ENCODE measurements around the gene GTF2F2. TPM values are rescaled to one million over a fixed set of nuclear protein-coding genes. Genes with fewer than 3 reads are reported as not detected.
A peak's percentile ranks its signal among the peaks of the same experiment; 100 is the strongest.

The GTF2F2 gene
- total RNA-seq (16.1 TPM), polyA plus RNA-seq (1 to 10 TPM; 7.0 to 9.9 (median 8.8) TPM)

- Histone ChIP-seq H3K36me3 (ENCODE audit: control insufficient read depth, insufficient read depth, low read length) (peaks cover 3% of the 10 kb centered on the region), H3K27ac (ENCODE audit: insufficient read depth, low read length, poor library complexity, severe bottlenecking) (peak within 1 kb of the TSS; percentile 92), H3K4me3 (ENCODE audit: low read depth, low read length) (peak within 1 kb of the TSS; percentile 100), H3K4me1 (ENCODE audit: control insufficient read depth, insufficient read depth, low read length, poor library complexity, severe bottlenecking) (peaks cover 31% of the 10 kb centered on the region), H3K27me3 (ENCODE audit: control insufficient read depth, insufficient read depth, low read length) (no peaks in the 10 kb centered on the region), H3K9me3 (ENCODE audit: control insufficient read depth in 2 of 2, low read length in 2 of 2) (no peaks in the 10 kb centered on the region)
- no peaks in the 10 kb centered on the region for H3K27me3 Mint-ChIP-seq
- ATAC-seq (ENCODE audit: low read depth in 2 of 2): peak; percentile 70 to 73
- H3K27ac Mint-ChIP-seq: no peak within 1 kb of the TSS
- H3K36me3 Mint-ChIP-seq: no peaks in the 10 kb centered on the region
- DNase-seq: peak; percentile 84 to 89 (median 87)
- no peaks in the 10 kb centered on the region for H3K9me3 Mint-ChIP-seq
- H3K4me1 Mint-ChIP-seq: peaks cover 6 to 22% (median 13%) of the 10 kb centered on the region in 4 donors
- no peak within 1 kb of the TSS for H3K4me3 Mint-ChIP-seq
These were observed at the start of gene GTF2F2 for GRCh38 chr13:45119991-45120864. Gene GTF2F2, plus strand, starts transcription at chr13:45120510. Its CDS starts 146 bp downstream, at chr13:45120656.

- peaks cover 3% of the 10 kb centered on the region for H3K36me3 Mint-ChIP-seq
- H3K36me3 ChIP-seq (ENCODE audit: control insufficient read depth, insufficient read depth, low read length): no peaks in the 10 kb centered on the region
- DNase-seq: no peak
- H3K4me1 ChIP-seq (ENCODE audit: control insufficient read depth, insufficient read depth, low read length, poor library complexity, severe bottlenecking): no peaks in the 10 kb centered on the region
- H3K27ac ChIP-seq (ENCODE audit: insufficient read depth, low read length, poor library complexity, severe bottlenecking): no peak overlapping the region
- ATAC-seq (ENCODE audit: low read depth in 2 of 2): no peak
- H3K4me1 Mint-ChIP-seq: no peaks in the 10 kb centered on the region
- peaks cover 3% of the 10 kb centered on the region for H3K27me3 ChIP-seq (ENCODE audit: control insufficient read depth, insufficient read depth, low read length)
- peaks cover 0 to 3% (median 0%) of the 10 kb centered on the region in 7 donors for H3K9me3 Mint-ChIP-seq
- H3K9me3 ChIP-seq (ENCODE audit: control insufficient read depth in 2 of 2, low read length in 2 of 2): no peaks in the 10 kb centered on the region
- H3K27me3 Mint-ChIP-seq: peaks cover 21% of the 10 kb centered on the region
- H3K4me3 Mint-ChIP-seq: no peak overlapping the region
- no peak overlapping the region for H3K4me3 ChIP-seq (ENCODE audit: low read depth, low read length)
- H3K27ac Mint-ChIP-seq: no peak overlapping the region
These were observed 46.5 kb upstream of the GTF2F2 start for GRCh38 chr13:45073809-45074208.

DNA sequence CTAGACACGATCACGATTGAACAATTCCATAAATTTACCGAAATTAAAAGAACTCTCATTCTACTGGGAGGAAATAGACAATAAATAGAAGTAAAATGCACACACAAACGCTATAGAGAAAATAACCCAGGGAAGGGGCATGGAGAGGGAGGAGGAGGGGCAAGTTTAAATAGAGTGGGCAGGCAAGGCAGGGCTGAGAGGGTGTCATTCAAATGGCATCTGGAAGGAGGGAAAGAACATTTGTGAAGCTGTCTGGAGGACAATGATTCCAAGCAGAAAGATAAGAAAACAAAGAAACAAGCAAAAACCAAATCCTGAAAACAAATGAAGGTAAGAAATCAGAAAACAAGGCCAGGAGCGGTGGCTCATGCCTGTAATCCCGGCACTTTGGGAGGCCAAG, 45.6 kb upstream of the GTF2F2 start:
- no peaks in the 10 kb centered on the region for H3K4me1 ChIP-seq (ENCODE audit: control insufficient read depth, insufficient read depth, low read length, poor library complexity, severe bottlenecking)
- H3K4me3 Mint-ChIP-seq: no peak overlapping the region
- H3K4me1 Mint-ChIP-seq: no peaks in the 10 kb centered on the region
- H3K36me3 Mint-ChIP-seq: peaks cover 3% of the 10 kb centered on the region
- ATAC-seq (ENCODE audit: low read depth in 2 of 2) (no peak), DNase-seq (no peak)
- peaks cover 3% of the 10 kb centered on the region for H3K27me3 ChIP-seq (ENCODE audit: control insufficient read depth, insufficient read depth, low read length)
- no peak overlapping the region for H3K4me3 ChIP-seq (ENCODE audit: low read depth, low read length)
- H3K27ac ChIP-seq (ENCODE audit: insufficient read depth, low read length, poor library complexity, severe bottlenecking): no peak overlapping the region
- no peaks in the 10 kb centered on the region for H3K36me3 ChIP-seq (ENCODE audit: control insufficient read depth, insufficient read depth, low read length)
- H3K9me3 Mint-ChIP-seq: peaks cover 0 to 3% (median 0%) of the 10 kb centered on the region in 7 donors
- H3K27ac Mint-ChIP-seq: no peak overlapping the region
- H3K9me3 ChIP-seq (ENCODE audit: control insufficient read depth in 2 of 2, low read length in 2 of 2): no peaks in the 10 kb centered on the region
- H3K27me3 Mint-ChIP-seq: peaks cover 13% of the 10 kb centered on the region

GRCh38 chr13:45078003-45078402, 42.3 kb upstream of the GTF2F2 start:
- peaks cover 3% of the 10 kb centered on the region for H3K36me3 Mint-ChIP-seq
- no peak overlapping the region for H3K27ac Mint-ChIP-seq
- ATAC-seq (ENCODE audit: low read depth in 2 of 2): no peak
- H3K9me3 ChIP-seq (ENCODE audit: control insufficient read depth in 2 of 2, low read length in 2 of 2): no peaks in the 10 kb centered on the region
- H3K4me3 Mint-ChIP-seq: no peak overlapping the region
- peaks cover 16% of the 10 kb centered on the region for H3K27me3 Mint-ChIP-seq
- H3K9me3 Mint-ChIP-seq: peaks cover 0 to 3% (median 0%) of the 10 kb centered on the region in 7 donors
- H3K27ac ChIP-seq (ENCODE audit: insufficient read depth, low read length, poor library complexity, severe bottlenecking): no peak overlapping the region
- no peaks in the 10 kb centered on the region for H3K4me1 Mint-ChIP-seq
- H3K27me3 ChIP-seq (ENCODE audit: control insufficient read depth, insufficient read depth, low read length): no peaks in the 10 kb centered on the region
- no peak overlapping the region for H3K4me3 ChIP-seq (ENCODE audit: low read depth, low read length)
- no peaks in the 10 kb centered on the region for H3K4me1 ChIP-seq (ENCODE audit: control insufficient read depth, insufficient read depth, low read length, poor library complexity, severe bottlenecking)
- DNase-seq: no peak
- no peaks in the 10 kb centered on the region for H3K36me3 ChIP-seq (ENCODE audit: control insufficient read depth, insufficient read depth, low read length)

DNA sequence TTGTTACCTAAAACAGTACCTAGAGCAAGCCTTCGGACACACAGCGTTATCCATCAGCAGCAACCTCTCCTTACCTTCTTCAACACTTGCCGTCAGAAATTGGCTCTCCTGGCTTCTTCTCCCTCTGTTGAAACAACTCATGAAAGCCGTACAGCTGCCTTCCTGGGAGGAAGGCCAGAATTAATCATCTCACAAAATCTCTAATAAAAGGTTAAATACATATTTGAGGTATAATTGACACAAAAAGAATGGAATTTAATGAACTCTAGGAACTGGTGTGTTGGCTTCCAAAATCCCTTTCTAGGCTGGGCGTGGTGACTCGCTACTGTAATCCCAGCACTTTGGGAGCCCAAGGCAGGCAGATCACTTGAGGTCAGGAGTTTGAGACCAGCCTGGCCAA, 37.3 kb upstream of the GTF2F2 start:
- Histone ChIP-seq H3K27ac (ENCODE audit: insufficient read depth, low read length, poor library complexity, severe bottlenecking) (no peak overlapping the region), H3K4me1 (ENCODE audit: control insufficient read depth, insufficient read depth, low read length, poor library complexity, severe bottlenecking) (no peaks in the 10 kb centered on the region), H3K4me3 (ENCODE audit: low read depth, low read length) (no peak overlapping the region), H3K9me3 (ENCODE audit: control insufficient read depth in 2 of 2, low read length in 2 of 2) (no peaks in the 10 kb centered on the region), H3K27me3 (ENCODE audit: control insufficient read depth, insufficient read depth, low read length) (no peaks in the 10 kb centered on the region), H3K36me3 (ENCODE audit: control insufficient read depth, insufficient read depth, low read length) (no peaks in the 10 kb centered on the region)
- H3K27me3 Mint-ChIP-seq: peaks cover 12% of the 10 kb centered on the region
- H3K27ac Mint-ChIP-seq: peak overlapping the region in 1 of 3 donors; percentile 71
- no peaks in the 10 kb centered on the region for H3K4me1 Mint-ChIP-seq
- peaks cover 0 to 2% (median 0%) of the 10 kb centered on the region in 7 donors for H3K9me3 Mint-ChIP-seq
- DNase-seq (no peak), ATAC-seq (ENCODE audit: low read depth in 2 of 2) (no peak)
- no peak overlapping the region for H3K4me3 Mint-ChIP-seq
- H3K36me3 Mint-ChIP-seq: no peaks in the 10 kb centered on the region

DNA sequence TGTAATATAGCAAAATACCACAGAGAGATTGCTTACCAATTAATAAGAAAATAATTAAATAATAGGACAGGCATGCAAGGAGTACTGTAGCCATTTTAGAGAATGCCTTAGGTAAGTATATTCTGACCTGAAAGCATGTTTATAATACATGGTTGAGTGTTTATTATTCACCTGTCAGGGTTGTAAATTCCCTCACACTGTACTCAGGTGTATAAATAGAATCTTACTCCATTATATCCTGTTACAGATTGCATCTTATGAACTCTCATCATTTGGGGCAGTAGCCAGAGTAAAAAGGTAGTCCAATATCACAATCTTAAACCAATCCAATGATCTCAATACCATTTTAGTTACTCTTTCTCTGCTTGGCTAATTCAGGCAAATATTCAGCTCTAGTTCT, 35.8 kb upstream of the GTF2F2 start:
- peaks cover 4% of the 10 kb centered on the region for H3K27me3 Mint-ChIP-seq
- H3K27ac ChIP-seq (ENCODE audit: insufficient read depth, low read length, poor library complexity, severe bottlenecking): no peak overlapping the region
- H3K4me3 ChIP-seq (ENCODE audit: low read depth, low read length): no peak overlapping the region
- peaks cover 0 to 2% (median 0%) of the 10 kb centered on the region in 7 donors for H3K9me3 Mint-ChIP-seq
- H3K27me3 ChIP-seq (ENCODE audit: control insufficient read depth, insufficient read depth, low read length): no peaks in the 10 kb centered on the region
- ATAC-seq (ENCODE audit: low read depth in 2 of 2): no peak
- DNase-seq: no peak
- H3K36me3 Mint-ChIP-seq: no peaks in the 10 kb centered on the region
- no peaks in the 10 kb centered on the region for H3K4me1 ChIP-seq (ENCODE audit: control insufficient read depth, insufficient read depth, low read length, poor library complexity, severe bottlenecking)
- H3K36me3 ChIP-seq (ENCODE audit: control insufficient read depth, insufficient read depth, low read length): no peaks in the 10 kb centered on the region
- no peaks in the 10 kb centered on the region for H3K9me3 ChIP-seq (ENCODE audit: control insufficient read depth in 2 of 2, low read length in 2 of 2)
- no peak overlapping the region for H3K27ac Mint-ChIP-seq
- no peak overlapping the region for H3K4me3 Mint-ChIP-seq
- H3K4me1 Mint-ChIP-seq: no peaks in the 10 kb centered on the region

GRCh38 chr13:45086484-45086883, 33.8 kb upstream of the GTF2F2 start:
- Histone ChIP-seq H3K4me3 (ENCODE audit: low read depth, low read length) (no peak overlapping the region), H3K36me3 (ENCODE audit: control insufficient read depth, insufficient read depth, low read length) (no peaks in the 10 kb centered on the region), H3K4me1 (ENCODE audit: control insufficient read depth, insufficient read depth, low read length, poor library complexity, severe bottlenecking) (no peaks in the 10 kb centered on the region), H3K27me3 (ENCODE audit: control insufficient read depth, insufficient read depth, low read length) (no peaks in the 10 kb centered on the region), H3K27ac (ENCODE audit: insufficient read depth, low read length, poor library complexity, severe bottlenecking) (no peak overlapping the region), H3K9me3 (ENCODE audit: control insufficient read depth in 2 of 2, low read length in 2 of 2) (no peaks in the 10 kb centered on the region)
- Mint-ChIP-seq H3K27me3 (peaks cover 9% of the 10 kb centered on the region), H3K36me3 (no peaks in the 10 kb centered on the region), H3K27ac (no peak overlapping the region), H3K4me3 (no peak overlapping the region), H3K4me1 (no peaks in the 10 kb centered on the region), H3K9me3 (peaks cover 0 to 2% (median 0%) of the 10 kb centered on the region in 7 donors)
- ATAC-seq (ENCODE audit: low read depth in 2 of 2) (no peak), DNase-seq (no peak)

- no peaks in the 10 kb centered on the region for H3K4me1 ChIP-seq (ENCODE audit: control insufficient read depth, insufficient read depth, low read length, poor library complexity, severe bottlenecking)
- no peak overlapping the region for H3K4me3 ChIP-seq (ENCODE audit: low read depth, low read length)
- H3K9me3 ChIP-seq (ENCODE audit: control insufficient read depth in 2 of 2, low read length in 2 of 2): no peaks in the 10 kb centered on the region
- ATAC-seq (ENCODE audit: low read depth in 2 of 2): no peak
- H3K4me3 Mint-ChIP-seq: peak overlapping the region in 1 of 4 donors; percentile 61
- H3K36me3 Mint-ChIP-seq: no peaks in the 10 kb centered on the region
- H3K27ac ChIP-seq (ENCODE audit: insufficient read depth, low read length, poor library complexity, severe bottlenecking): no peak overlapping the region
- H3K9me3 Mint-ChIP-seq: no peaks in the 10 kb centered on the region
- no peaks in the 10 kb centered on the region for H3K4me1 Mint-ChIP-seq
- H3K27ac Mint-ChIP-seq: no peak overlapping the region
- no peaks in the 10 kb centered on the region for H3K27me3 ChIP-seq (ENCODE audit: control insufficient read depth, insufficient read depth, low read length)
- no peak for DNase-seq
- peaks cover 16% of the 10 kb centered on the region for H3K27me3 Mint-ChIP-seq
- H3K36me3 ChIP-seq (ENCODE audit: control insufficient read depth, insufficient read depth, low read length): no peaks in the 10 kb centered on the region
These were observed 27.6 kb upstream of the GTF2F2 start for GRCh38 chr13:45092663-45093062.
